ENCODE data around the gene TBX19. TPM values are rescaled to one million over a fixed set of nuclear protein-coding genes. Genes with fewer than 3 reads are reported as not detected.

The TBX19 gene
- total RNA-seq, 1 experiment from 2014 or later = 2.8 TPM

GRCh38 chr1:168259567-168259966 is 21.1 kb upstream of the TBX19 start:
- H3K4me3 Mint-ChIP-seq (ENCODE audit: unreplicated experiment) = no peak overlapping the region
- peaks cover 10% of the 10 kb centered on the region for H3K9me3 Mint-ChIP-seq (ENCODE audit: unreplicated experiment)
- POLR2A ChIA-PET = no interaction called here
- no peak overlapping the region for H3K27ac Mint-ChIP-seq (ENCODE audit: unreplicated experiment)
- Histone ChIP-seq H3K4me3 (ENCODE audit: low read depth, low read length) (no peak overlapping the region), H3K27me3 (replicated peaks; ENCODE audit: control insufficient read depth, insufficient read depth, low read length) (no peaks in the 10 kb centered on the region), H3K9me3 (peaks cover 25% of the 10 kb centered on the region), H3K36me3 (ENCODE audit: control insufficient read depth, insufficient read depth, low read length) (peaks cover 2% of the 10 kb centered on the region; the same call in 1 of the 2 replicates), H3K4me1 (no peaks in the 10 kb centered on the region)
- DNase-seq = no peak
- H3K4me1 Mint-ChIP-seq (ENCODE audit: low read depth, unreplicated experiment) = no peaks in the 10 kb centered on the region
- intact Hi-C loops (cut with micrococcal nuclease; ENCODE audit: unreplicated experiment) = no loop called here
- BruUV-seq (replicated peaks) = no TSS peak
- peaks cover 13% of the 10 kb centered on the region for H3K36me3 Mint-ChIP-seq (ENCODE audit: insufficient read depth, unreplicated experiment)
- no peak for TF ChIP-seq CTCF (IDR thresholded peaks at IDR 0.05; ENCODE audit: insufficient read depth in 1 of 2, low read depth in 1 of 2, low read length in 1 of 2, severe bottlenecking in 1 of 2, unreplicated experiment in 1 of 2)
- no peaks in the 10 kb centered on the region for H3K27me3 Mint-ChIP-seq (ENCODE audit: insufficient read depth, unreplicated experiment)
- CTCF ChIA-PET = no interaction called here

DNA sequence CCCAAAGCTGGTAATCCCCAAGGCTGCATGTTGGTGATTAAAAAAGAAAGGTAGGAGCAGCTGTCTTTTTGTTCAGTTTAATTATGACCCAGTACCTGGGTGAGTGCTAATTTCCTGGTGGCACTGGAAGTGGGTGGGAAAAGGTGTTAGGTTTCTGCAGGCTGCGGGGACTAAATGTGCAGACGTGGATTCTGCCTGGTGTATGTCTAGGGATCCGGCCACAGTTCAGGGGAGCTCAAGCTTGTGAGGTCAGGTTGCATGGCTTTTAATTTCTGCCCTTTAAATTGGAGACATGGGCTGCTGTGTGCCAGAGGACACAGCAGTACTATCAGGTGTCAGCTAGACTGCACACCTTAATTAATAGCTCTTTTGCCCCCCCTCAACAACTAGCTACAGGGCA is 20.3 kb upstream of the TBX19 start:
- H3K27me3 Mint-ChIP-seq (ENCODE audit: insufficient read depth, unreplicated experiment) = no peaks in the 10 kb centered on the region
- H3K4me1 Mint-ChIP-seq (ENCODE audit: low read depth, unreplicated experiment) = no peaks in the 10 kb centered on the region
- Histone ChIP-seq H3K4me1 (no peaks in the 10 kb centered on the region), H3K36me3 (ENCODE audit: control insufficient read depth, insufficient read depth, low read length) (peaks cover 2% of the 10 kb centered on the region; the same call in 1 of the 2 replicates), H3K4me3 (ENCODE audit: low read depth, low read length) (no peak overlapping the region), H3K27me3 (replicated peaks; ENCODE audit: control insufficient read depth, insufficient read depth, low read length) (no peaks in the 10 kb centered on the region), H3K9me3 (peaks cover 17% of the 10 kb centered on the region)
- peaks cover 10% of the 10 kb centered on the region for H3K9me3 Mint-ChIP-seq (ENCODE audit: unreplicated experiment)
- H3K4me3 Mint-ChIP-seq (ENCODE audit: unreplicated experiment) = no peak overlapping the region
- ChIA-PET CTCF (interaction anchor here (1.1 kb wide), 1 partner anchor 25 kb away, joined by 4 read pairs; no protein-coding TSS in a partner anchor), POLR2A (no interaction called here)
- no peak overlapping the region for H3K27ac Mint-ChIP-seq (ENCODE audit: unreplicated experiment)
- intact Hi-C loops (cut with micrococcal nuclease; ENCODE audit: unreplicated experiment) = no loop called here
- no peak for DNase-seq
- TF ChIP-seq CTCF (IDR thresholded peaks at IDR 0.05; ENCODE audit: insufficient read depth in 1 of 2, low read depth in 1 of 2, low read length in 1 of 2, severe bottlenecking in 1 of 2, unreplicated experiment in 1 of 2) = no peak
- H3K36me3 Mint-ChIP-seq (ENCODE audit: insufficient read depth, unreplicated experiment) = peaks cover 12% of the 10 kb centered on the region
- no TSS peak for BruUV-seq (replicated peaks)

GRCh38 chr1:168261390-168261789 is 19.3 kb upstream of the TBX19 start:
- Histone ChIP-seq H3K27me3 (replicated peaks; ENCODE audit: control insufficient read depth, insufficient read depth, low read length) (no peaks in the 10 kb centered on the region), H3K4me3 (ENCODE audit: low read depth, low read length) (no peak overlapping the region), H3K36me3 (ENCODE audit: control insufficient read depth, insufficient read depth, low read length) (no peaks in the 10 kb centered on the region; the same call in 1 of the 2 replicates), H3K9me3 (peaks cover 7% of the 10 kb centered on the region; the same call in 1 of the 2 replicates), H3K4me1 (no peaks in the 10 kb centered on the region)
- Mint-ChIP-seq H3K27me3 (ENCODE audit: insufficient read depth, unreplicated experiment) (no peaks in the 10 kb centered on the region), H3K36me3 (ENCODE audit: insufficient read depth, unreplicated experiment) (peaks cover 5% of the 10 kb centered on the region), H3K4me3 (ENCODE audit: unreplicated experiment) (no peak overlapping the region), H3K27ac (ENCODE audit: unreplicated experiment) (no peak overlapping the region), H3K9me3 (ENCODE audit: unreplicated experiment) (peaks cover 10% of the 10 kb centered on the region), H3K4me1 (ENCODE audit: low read depth, unreplicated experiment) (no peaks in the 10 kb centered on the region)
- DNase-seq = no peak
- ChIA-PET CTCF (no interaction called here), POLR2A (no interaction called here)
- intact Hi-C loops (cut with micrococcal nuclease; ENCODE audit: unreplicated experiment) = no loop called here
- no peak for TF ChIP-seq CTCF (IDR thresholded peaks at IDR 0.05; ENCODE audit: insufficient read depth in 1 of 2, low read depth in 1 of 2, low read length in 1 of 2, severe bottlenecking in 1 of 2, unreplicated experiment in 1 of 2)
- BruUV-seq (replicated peaks) = no TSS peak
